Activated CD4-positive, alpha-beta T cell treated with anti-CD3 and anti-CD28 coated beads for 1 hour (primary cell): Measurements from ENCODE around the gene SLC35F4.
"Not testable (repeated sequence)": the region's sequence is repeated elsewhere in the genome, so short reads cannot be mapped to it uniquely, and the experiment has no call there.

Experiments used
- DNase-seq: peaks from one replicate; pipeline ENCODE4 v3.0.0-alpha.2; 2020

The SLC35F4 gene

DNA sequence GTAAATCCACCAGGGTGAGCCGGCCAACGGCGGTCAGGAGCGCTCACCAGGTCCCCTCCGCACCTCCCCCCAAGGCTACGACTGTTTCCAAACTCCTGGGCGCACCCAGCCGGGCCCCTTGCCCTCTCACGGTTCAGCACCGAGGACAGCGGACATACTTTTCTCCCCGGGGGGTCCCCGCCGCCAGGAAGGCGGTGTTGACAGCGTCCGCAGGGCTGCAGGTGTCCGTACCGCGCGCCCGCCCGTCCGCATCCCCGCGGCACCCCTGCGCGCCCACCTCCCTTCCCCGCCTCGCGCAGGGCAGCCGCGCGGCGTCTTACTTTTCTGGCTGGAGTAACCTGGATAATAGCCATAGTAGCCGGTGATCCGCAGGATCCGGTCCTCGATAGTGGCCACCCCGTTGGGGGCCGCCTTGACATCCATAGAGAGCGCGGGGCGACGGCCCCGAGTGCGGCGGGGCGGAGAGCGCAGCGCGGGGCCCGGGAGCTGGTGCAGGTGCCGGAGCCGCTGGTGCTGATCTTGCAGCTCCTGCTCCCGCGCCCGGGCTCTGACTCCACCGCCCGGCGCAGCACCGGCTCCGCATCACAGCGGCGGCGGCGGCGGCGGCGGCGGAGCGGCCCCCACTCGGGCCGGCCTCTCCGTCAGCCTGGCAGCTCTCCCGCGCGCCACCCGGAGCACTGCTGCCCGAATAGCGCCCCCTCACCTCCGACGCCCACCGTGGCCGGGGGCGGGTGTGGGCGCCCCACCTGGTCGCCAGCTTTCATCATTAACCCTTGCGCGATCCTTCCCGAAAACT, at the start of gene SLC35F4:
TSS of gene SLC35F4 (minus strand) at position 690 of the 796 bp plus-strand sequence.
- DNase-seq, result no peak

- DNase-seq, result no peak
These were observed 43.7 kb upstream of the SLC35F4 start for GRCh38 chr14:57909626-57910025.

DNA sequence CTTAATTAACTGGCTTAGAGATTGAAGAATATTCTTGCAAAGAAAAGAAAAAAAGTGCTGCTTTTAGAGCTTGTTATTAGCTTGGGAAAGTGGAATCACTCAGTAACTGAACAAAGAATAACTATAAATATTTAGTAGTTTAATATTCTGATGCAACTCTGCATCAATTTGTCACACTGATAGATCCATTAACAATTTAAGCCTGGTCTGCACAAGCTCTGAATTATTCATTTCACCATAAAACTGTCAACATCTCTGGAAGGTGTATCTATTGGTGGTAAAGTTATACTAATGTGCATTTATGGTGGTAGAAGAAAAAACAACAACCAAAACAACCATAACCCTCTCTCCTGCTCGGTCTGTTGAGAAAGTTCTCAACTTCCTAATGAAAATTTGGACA, 38.1 kb upstream of the SLC35F4 start:
- DNase-seq, result no peak

DNA sequence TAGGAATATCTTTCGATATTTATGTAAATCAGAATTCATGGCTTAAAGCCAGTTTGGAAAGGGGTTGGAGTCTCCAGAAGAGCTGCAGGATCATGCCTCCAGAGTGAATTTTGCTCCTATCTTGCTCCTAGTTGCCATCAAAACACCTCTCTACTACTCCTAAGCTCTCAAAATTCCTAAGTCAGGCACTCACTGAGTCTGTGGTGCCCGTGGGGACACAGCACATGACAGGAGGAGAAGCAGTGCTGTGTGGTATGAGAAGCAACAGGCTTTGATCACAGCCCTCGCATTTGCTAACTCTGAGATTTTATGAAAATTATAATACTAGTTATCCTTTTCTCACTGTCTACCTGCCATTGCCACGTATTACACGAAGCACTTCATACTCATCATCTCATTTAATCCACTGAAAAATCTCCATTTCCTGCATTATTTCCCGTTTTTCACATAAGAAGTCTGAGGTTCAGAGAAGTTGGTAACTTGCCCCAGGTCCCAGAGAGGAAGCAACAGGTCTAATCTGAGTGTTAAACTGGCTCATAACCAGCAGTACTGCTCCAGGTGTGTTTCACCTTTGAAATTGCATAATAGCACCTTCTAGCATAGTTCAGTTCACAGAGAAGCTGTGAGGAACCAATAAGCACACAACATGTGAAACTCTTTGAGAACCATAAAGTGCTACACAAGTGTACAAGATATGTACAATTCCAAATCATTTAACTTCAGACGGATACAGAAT, 33.1 kb upstream of the SLC35F4 start:
- no peak for DNase-seq

DNA sequence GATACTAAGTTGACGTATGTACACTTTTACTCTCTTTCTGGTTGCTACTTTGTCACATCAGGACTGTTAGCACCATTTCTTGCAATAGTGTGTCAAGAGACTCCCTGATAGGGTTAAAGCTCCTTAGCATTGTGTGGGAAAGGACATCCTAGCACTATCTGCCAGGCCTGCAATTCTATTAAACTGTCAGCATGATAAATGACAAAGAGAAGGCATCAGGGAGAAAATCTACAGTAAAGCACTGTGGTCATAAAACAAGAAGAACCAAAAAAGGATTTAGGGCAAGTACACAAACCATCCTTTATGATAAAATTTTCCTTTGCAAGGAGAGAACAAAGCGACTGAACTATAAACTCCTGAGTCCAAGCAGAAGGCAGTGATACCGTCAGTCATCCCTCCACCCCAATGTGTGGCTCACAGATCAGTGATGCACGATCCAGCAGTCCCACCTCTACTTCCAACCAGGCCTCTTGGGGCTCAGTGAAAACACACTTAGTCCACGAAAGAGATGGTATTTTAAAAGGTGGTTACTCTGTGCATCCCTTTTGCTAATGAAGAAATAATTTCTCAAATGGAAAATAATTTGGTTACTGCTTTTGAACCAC, 31.4 kb upstream of the SLC35F4 start:
- no peak for DNase-seq

- DNase-seq, result no peak
These were observed 23.4 kb upstream of the SLC35F4 start for GRCh38 chr14:57889245-57889644.

DNA sequence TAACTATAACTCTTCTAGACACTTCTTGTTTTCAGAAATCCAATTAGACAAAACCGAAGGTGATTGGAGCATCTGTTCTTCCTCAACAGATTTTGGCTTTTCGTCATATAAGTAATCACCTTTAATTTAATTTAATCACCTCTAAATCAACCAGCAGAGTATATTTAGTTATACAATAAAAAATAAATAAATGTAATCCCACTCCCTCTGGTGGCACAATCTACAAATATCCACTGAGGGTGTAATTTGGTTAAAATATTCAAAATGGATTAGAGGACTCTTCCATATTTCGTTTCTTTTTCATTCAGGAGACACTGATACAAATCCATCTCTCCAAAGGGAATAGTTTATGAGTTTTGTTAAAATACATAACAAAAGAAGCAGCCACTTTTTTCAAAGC, 18.3 kb upstream of the SLC35F4 start:
- DNase-seq, result no peak

- DNase-seq, result no peak
These were observed 17.2 kb upstream of the SLC35F4 start for GRCh38 chr14:57883061-57883460.

GRCh38 chr14:57879516-57879915, 13.6 kb upstream of the SLC35F4 start:
- no peak for DNase-seq

DNA sequence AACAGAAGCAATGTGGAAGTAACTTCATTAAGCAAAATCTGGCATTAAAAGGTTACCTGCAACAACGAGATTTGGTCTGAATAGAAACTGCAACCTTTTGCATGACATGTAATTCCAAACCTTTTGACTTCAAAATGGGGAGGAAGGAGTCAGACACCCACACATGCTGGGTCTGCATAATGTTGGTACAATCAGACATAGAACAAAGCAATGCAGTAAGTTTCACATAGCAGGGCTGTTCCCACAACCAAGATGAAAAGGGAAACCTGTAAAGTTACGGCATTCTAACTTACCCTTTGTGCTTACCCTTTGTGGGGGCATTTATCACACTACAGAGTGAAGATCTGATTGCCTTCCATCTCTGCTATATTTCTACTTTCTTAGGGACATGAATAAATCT, 10.1 kb upstream of the SLC35F4 start:
- no peak for DNase-seq

GRCh38 chr14:57875296-57875695, 9.4 kb upstream of the SLC35F4 start:
- DNase-seq, result no peak

DNA sequence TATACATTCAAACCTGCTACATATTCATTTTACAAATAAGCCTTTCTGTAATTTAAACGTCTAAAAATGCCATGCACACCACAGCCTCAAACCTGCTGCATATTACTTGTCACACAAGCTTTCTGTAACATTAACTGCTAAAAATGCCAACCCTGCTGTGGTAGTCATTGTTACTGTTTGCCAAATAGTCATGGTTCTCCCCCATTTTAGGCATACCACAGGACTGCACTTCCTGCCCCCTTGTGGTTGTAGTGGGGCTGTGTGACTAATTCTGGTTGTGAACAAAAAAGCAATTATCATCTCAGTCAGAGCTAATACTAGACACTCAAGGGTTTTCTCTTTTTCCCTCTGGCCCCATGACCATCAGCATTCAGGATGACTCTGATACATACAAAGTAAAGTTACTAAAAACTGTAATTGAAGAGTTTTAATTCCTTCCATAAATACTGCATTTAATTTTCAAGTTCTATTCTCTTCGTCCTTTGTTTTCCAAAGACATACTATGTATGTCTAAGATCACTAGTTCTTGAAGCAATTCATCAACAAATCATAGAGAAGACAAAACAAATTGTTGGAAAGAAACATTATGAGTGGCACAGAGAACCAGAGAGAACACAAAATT, 5.7 kb upstream of the SLC35F4 start:
- no peak for DNase-seq

DNA sequence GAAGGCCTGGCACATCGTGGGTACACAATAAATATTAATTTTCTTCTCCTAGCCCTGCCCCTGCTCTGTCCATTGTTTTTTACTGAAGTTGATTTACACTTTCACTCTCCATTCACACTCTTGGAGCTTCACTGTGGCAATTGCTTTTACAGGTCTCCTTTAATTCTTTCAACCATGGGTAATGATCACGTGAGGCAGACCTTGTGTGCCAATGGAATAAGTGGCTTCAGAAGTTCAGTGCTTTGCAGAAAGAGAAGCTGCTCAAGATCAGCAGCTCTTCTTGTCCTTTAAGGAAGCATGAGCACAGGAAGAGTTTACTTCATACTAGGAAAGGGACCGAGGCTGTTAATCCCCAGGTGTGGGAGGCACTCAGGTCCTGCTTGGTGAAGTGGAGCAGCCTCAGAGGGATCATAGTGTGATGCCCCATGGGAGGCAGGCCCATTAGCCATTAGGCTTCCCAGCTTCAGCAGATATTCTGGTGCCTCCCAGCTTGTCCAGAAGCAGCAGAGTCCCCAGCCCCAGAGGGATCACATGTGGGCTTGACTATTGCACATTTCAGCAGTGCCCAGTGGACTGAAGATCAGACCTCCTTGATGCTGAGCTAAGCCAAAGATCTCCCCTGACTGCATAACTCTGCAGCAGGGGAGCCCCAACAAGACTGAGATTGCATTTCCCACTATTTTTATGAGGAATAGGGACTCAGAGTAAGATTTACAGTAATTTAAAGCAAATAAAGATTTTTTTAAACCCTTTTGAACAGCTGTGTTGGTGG, 5.0 kb upstream of the SLC35F4 start:
- DNase-seq, result no peak

GRCh38 chr14:57869617-57870016, 3.7 kb upstream of the SLC35F4 start:
- DNase-seq, result no peak

DNA sequence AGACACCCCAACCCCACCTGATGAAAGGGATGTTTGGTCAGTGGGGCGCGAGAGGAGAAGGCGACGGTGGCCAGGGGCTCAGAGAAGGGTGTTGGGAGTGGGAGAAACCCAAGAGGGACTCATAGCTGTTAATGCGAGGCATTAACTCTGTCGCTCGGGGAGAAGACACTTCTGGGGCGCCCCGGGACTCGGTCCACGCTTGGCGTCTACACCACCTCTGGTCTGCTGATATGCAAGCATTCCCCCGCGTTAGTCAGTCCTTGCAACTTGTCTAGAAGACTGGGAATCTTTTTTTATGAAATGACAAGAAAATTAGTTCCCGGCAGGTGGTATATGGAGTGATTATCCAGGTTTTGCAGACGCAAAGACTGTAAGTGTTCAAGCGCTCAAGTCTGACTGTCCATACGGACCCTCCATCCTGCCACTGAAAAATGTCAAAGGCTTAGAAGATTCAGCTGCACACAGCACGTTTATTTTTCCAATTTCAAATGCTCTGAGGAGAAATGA, 360 bp upstream of the SLC35F4 start:
- no peak for DNase-seq

DNA sequence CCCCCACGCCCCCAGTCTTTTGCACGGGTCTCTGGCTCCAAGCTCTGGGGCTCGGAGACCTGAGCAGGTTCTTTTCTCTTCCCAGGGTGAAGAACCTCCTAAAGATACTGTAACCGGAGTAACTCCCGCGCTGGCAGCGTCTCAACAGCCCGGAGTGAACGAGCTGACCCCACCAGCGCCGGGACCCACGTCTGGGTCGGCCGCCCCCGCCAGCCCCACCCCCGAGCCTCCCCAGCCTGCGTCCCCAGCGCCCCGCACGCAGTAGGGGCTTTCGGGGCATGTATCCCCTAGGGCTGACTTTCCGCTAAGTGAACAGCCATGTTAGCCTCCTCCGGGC, 858 bp downstream of the SLC35F4 start:
- DNase-seq, result no peak

DNA sequence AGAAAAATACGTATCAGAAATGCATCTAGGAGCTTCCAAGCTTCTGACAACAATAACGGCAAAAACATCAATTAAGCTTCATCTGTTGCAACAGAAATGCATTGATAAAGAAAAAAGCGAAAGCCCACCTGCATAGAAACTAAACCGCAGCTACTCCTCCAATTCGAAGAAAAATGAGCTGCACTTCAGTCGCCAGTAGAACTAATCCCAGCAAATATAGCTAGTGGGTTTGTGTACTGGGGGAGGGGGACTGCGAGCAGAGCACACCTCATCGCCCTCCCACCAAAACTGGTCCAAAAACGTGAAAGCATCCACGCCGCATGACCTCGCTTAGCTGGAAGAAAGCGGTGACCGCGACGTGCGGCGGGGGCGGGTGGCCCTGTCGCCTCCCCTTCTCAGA, 1.2 kb downstream of the SLC35F4 start:
- no peak for DNase-seq

GRCh38 chr14:57863471-57863870, 2.4 kb downstream of the SLC35F4 start:
- no peak for DNase-seq

GRCh38 chr14:57855666-57856065, 10.2 kb downstream of the SLC35F4 start:
- DNase-seq, result not testable (repeated sequence)

- DNase-seq, result no peak
These were observed 11.3 kb downstream of the SLC35F4 start for GRCh38 chr14:57854571-57854970.

- no peak for DNase-seq
These were observed 14.5 kb downstream of the SLC35F4 start for GRCh38 chr14:57851354-57851753.

DNA sequence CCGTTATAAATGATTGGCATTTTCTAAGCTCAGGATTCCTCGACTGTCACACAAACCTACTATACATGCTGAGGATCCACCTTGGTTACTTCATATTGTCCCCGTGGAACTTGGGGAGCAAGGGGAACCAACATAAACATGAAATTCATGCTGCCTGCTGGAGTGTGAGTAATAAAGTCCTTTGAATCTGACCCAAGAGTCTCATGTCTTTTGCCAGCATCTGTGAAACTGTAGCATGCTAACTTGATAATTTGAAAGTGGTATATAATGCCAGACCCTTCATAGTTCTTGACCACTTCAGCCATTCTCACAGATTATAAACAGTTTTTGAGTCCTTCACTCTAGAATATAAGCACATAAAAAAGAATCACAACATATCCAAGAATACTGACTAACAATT, 17.1 kb downstream of the SLC35F4 start:
- DNase-seq, result no peak

DNA sequence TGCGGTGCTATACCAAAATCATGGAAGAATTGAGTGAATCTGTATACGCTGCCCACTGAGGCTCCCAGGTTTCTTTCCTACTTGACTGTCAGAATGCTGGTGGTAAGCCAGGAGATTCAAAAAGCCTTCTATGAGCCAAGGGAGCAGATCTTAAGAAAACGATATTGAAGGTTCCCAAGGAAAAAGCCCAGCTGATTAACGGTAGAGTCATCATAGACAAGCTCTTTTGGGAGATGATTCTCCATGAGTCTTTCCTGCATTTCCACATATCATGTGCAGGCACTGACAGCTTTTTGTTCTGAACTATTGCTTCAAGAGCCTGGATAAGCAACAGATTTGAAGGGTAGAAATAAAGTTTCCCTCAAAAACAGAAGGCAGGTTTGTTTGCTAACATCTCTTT, 17.5 kb downstream of the SLC35F4 start:
- no peak for DNase-seq
